Measurements from ENCODE around the gene NT5C2.
"Not testable (repeated sequence)": the region's sequence is repeated elsewhere in the genome, so short reads cannot be mapped to it uniquely, and the experiment has no call there.

NT5C2 gene

DNA sequence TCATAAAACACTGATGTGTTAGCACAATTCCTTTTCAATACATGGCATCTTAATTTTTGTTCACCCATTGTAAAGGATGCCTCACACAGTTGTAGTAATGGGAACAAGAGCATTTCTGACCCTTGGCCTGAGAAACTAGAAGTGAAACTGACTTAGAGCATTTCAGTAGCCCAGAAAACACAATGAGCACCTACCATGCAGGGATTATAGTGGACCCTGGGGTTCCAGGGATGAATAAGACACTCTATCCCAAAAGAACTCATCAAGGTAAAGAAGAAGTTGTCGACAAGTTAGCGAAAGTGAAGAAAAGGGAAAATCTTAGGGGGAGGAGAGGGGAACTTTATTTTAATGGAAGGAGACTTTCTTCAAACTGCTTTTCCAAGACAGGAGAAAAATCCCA, 125.6 kb downstream of the NT5C2 start:
- H3K4me3 ChIP-seq (replicated peaks; ENCODE audit: low read depth, low read length) = no peak overlapping the region
- no peak for DNase-seq (ENCODE audit: low read depth)
- TF ChIP-seq, protein P1, sequence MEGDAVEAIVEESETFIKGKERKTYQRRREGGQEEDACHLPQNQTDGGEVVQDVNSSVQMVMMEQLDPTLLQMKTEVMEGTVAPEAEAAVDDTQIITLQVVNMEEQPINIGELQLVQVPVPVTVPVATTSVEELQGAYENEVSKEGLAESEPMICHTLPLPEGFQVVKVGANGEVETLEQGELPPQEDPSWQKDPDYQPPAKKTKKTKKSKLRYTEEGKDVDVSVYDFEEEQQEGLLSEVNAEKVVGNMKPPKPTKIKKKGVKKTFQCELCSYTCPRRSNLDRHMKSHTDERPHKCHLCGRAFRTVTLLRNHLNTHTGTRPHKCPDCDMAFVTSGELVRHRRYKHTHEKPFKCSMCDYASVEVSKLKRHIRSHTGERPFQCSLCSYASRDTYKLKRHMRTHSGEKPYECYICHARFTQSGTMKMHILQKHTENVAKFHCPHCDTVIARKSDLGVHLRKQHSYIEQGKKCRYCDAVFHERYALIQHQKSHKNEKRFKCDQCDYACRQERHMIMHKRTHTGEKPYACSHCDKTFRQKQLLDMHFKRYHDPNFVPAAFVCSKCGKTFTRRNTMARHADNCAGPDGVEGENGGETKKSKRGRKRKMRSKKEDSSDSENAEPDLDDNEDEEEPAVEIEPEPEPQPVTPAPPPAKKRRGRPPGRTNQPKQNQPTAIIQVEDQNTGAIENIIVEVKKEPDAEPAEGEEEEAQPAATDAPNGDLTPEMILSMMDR (IDR thresholded peaks at IDR 0.05; ENCODE audit: low read length, missing control alignments) = no peak

DNA sequence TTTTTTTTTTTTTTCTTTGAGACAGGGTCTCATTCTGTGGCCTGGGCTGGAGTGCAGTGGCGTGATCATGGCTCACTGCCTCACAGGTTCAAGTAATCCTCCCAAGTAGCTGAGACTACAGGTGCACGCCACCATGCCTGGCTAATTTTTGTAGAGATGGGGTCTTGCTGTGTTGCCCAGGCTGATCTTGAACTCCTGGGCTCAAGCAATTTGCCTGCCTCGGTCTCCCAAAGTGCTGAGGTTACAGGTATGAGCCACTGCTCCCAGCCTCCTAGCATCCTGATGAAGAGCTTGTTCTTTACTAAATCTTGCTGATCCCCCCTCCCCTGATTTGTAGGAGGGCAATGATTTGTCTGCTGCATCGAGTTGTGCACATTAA, 126.0 kb downstream of the NT5C2 start:
- DNase-seq (ENCODE audit: low read depth) = not testable (repeated sequence)

DNA sequence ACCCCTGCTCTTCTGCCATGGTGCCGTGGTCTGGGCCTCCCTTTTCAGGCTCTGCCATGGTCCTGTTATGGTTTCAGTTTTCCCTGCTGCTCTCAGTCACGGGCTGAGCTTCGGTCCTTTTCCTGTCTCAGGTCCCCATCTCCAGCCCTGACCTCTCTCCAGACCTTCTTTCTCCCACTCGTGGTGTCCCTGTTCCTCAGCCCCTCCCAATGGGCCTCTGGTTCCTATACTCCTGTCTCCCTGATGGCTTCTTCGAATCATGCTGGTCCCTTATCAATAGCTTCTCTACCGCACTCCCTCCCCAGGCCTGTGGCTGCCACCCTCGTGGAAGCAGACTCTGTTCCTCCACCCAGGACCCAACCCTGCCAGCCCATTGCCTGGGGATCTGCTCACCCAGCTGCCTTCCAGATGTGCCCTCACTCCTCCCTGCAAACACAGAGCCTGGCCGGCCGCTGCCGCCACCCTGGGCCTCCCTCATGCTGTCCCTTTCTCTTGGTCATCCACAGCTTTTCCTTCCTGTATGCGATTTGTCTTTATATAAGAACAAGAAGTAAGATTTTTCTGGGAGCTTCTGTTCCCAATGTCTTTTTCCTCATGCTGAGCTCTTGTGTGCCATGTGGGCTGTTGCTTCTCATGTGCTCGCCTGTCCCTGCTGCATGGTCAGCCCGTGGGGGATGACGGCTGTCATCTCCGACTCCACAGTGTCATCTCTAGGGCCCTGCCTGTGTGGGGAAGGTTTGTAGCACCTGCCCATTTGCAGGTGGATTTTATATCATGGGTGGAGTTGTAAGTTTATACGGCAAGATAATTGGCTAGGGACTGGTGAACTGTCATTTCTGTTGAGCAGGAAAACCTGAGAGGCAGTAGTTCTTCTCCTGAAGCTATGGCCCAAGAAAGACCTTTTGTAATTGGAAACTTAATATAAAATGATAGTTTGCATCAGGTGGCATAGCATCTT, 126.7 kb downstream of the NT5C2 start:
- TF ChIP-seq, protein P1 (IDR thresholded peaks at IDR 0.05; ENCODE audit: low read length, missing control alignments) = no peak
- H3K4me3 ChIP-seq (replicated peaks; ENCODE audit: low read depth, low read length) = no peak overlapping the region
- no peak for DNase-seq (ENCODE audit: low read depth)

More for the DNA sequence above, 126.0 kb downstream of the NT5C2 start:
- not testable (repeated sequence) for H3K4me3 ChIP-seq (replicated peaks; ENCODE audit: low read depth, low read length)

DNA sequence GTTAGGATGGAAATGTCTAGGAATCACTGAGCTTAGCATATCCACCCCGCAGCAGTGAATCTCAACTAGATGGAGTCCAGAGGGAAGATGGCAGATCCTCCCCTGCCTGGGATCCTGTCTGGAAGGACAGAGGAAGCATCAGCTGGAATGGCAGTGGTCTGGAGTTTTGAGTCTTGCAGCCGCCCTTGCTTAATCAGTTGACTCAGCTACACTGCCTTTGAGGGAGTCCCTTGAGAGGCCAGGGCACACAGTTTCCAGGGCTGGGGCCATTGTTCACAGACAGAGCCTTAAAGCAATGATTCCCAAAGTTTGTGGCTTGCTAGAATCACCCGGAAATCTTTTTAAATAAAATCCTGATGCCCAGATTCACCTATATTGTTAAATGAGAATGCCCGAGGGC, 128.1 kb downstream of the NT5C2 start:
- H3K4me3 ChIP-seq (replicated peaks; ENCODE audit: low read depth, low read length) = no peak overlapping the region
- TF ChIP-seq, protein P1 (IDR thresholded peaks at IDR 0.05; ENCODE audit: low read length, missing control alignments) = no peak
- no peak for DNase-seq (ENCODE audit: low read depth)

DNA sequence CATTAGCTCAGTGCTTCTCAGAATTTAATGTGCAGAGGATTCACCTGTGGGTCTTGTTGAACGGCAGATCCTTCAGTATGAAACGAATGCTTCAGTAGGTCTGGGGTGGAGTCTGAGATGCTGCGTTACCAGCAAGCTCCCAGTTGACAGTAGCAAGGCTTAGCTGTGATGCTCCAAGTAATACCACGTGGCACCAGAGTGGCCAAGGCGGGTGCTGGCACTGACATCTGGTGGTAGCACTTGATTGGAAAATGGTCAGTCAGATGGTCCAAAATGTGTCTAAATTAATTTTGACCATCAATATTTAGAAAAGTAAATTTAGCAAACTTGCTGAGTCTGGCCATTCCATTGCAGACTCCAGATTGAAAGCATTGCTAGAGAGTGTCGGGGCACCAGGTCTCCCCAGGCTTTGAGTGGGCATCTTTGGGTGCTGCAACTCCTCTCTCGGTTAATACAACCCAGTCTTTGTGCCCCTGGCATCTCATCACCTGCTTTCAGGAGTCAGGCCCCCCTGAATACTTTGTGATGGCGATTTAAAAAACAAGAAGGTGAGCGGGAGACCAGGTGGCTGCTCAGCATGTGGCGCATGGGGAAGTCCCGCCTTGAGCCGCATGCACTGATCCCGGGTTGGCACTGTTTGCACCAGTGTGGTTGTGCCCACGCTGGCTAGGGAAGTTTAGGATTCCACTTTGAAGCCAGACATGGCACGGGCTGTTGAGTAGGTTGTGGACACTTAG, 130.1 kb downstream of the NT5C2 start:
- TF ChIP-seq, protein P1 (IDR thresholded peaks at IDR 0.05; ENCODE audit: low read length, missing control alignments) = no peak
- no peak overlapping the region for H3K4me3 ChIP-seq (replicated peaks; ENCODE audit: low read depth, low read length)

DNA sequence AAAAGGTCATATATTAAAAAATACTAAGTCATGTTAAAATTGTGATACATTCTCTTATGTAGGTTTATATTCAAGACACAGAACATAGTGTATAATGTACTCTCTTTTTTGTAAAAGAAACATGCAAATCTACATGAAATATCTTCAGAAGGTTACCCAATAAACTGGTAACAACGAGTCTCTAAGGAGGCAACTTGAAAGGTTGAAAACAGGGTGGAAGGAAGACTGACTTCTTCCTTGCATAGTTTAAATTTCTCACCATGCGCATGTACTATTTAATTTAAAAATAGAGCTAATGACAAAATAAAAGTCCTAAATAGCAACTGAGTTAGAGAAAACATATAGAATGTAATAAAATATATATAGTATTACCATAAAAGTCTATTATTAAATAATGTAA, 132.5 kb downstream of the NT5C2 start:
- no peak for DNase-seq (ENCODE audit: low read depth)
- no peak overlapping the region for H3K4me3 ChIP-seq (replicated peaks; ENCODE audit: low read depth, low read length)
- TF ChIP-seq, protein P1 (IDR thresholded peaks at IDR 0.05; ENCODE audit: low read length, missing control alignments) = no peak

More for the DNA sequence above, 130.1 kb downstream of the NT5C2 start:
- DNase-seq (ENCODE audit: low read depth) = no peak

DNA sequence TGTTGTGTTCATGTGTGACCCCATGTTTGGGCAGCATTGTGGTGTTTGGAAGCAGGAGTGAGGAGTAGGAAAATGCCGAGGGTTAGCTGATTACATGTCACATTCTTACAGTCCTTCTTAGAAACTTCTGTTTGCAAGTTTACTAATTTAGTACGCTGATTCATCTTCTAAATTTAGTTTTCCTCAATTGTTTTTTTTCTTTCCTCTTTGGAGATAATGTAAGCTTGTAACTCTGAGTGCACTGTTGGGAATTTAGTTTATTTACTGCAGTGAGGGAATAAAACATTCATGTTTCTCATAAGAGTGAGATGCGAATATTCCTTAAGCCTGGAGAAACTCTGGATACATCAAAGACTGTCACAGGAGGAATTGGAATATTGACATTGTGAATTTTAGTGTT, 135.0 kb downstream of the NT5C2 start:
- TF ChIP-seq, protein P1 (IDR thresholded peaks at IDR 0.05; ENCODE audit: low read length, missing control alignments) = no peak
- no peak overlapping the region for H3K4me3 ChIP-seq (replicated peaks; ENCODE audit: low read depth, low read length)
- DNase-seq (ENCODE audit: low read depth) = no peak

Data from fibroblast of pulmonary artery (primary cell).